ENCODE data around the gene FFAR2.

GRCh38 chr19:35399231-35399630, 48.8 kb upstream of the FFAR2 start:
- TF ChIP-seq CTCF (IDR thresholded peaks at IDR 0.05) (no peak), POLR2A (IDR thresholded peaks at IDR 0.05) (no peak)

Measured in Peyer's patch (tissue), 4 donors.